Mesodermal cell (in vitro differentiated cells): ENCODE measurements around the gene TACC3.

Experiments
- H3K27ac ChIP-seq: 2 replicates; pipeline ENCODE4 v1.7.0; 2013; ENCODE audit warnings: mild to moderate bottlenecking, low read depth, low read length, moderate library complexity; ENCODE audit not compliant: severe bottlenecking
- H3K36me3 ChIP-seq: 2 replicates; pipeline ENCODE4 v1.7.1; 2013; ENCODE audit warnings: mild to moderate bottlenecking, low read length, moderate library complexity; ENCODE audit not compliant: control insufficient read depth, insufficient read depth
- H3K4me1 ChIP-seq: one replicate; pipeline ENCODE4 v1.7.1; 2013; ENCODE audit warnings: mild to moderate bottlenecking, low read length; ENCODE audit not compliant: insufficient read depth, control insufficient read depth, poor library complexity, severe bottlenecking
- H3K4me3 ChIP-seq: 2 replicates; pipeline ENCODE4 v1.7.0; 2013; ENCODE audit warnings: low read length, control low read depth, mild to moderate bottlenecking; ENCODE audit not compliant: insufficient read depth, poor library complexity, severe bottlenecking; ENCODE audit errors: extremely low read depth
- H3K9me3 ChIP-seq: 2 replicates; pipeline ENCODE4 v1.7.1; 2013; ENCODE audit warnings: mild to moderate bottlenecking, low read length, moderate library complexity; ENCODE audit not compliant: control insufficient read depth
- WGBS, 2 experiments: methylation state at CpG; one replicate each; pipeline ENCODE4 v1.1.5; 2013; ENCODE audit warnings: missing lambda C conversion rate in 2 of 2; ENCODE audit not compliant: insufficient coverage in 2 of 2; 5-methylcytosine and 5-hydroxymethylcytosine counted together

Gene TACC3

GRCh38 chr4:1706358-1706757 lies 15.0 kb upstream of the TACC3 start:
- 96 to 98% methylated on average over 5 to 6 of the region's 6 CpGs for WGBS, 2 experiments
- Histone ChIP-seq H3K36me3 (peaks cover 76% of the 10 kb centered on the region), H3K4me1 (peaks cover 24% of the 10 kb centered on the region), H3K27ac (no peak overlapping the region), H3K9me3 (no peaks in the 10 kb centered on the region), H3K4me3 (no peak overlapping the region)

GRCh38 chr4:1708581-1708980 lies 12.7 kb upstream of the TACC3 start:
- Histone ChIP-seq H3K9me3 (no peaks in the 10 kb centered on the region), H3K36me3 (peaks cover 56% of the 10 kb centered on the region), H3K4me3 (no peak overlapping the region), H3K4me1 (peaks cover 24% of the 10 kb centered on the region), H3K27ac (peak overlapping the region; percentile 87)
- 88% methylated on average over 1 of the region's 1 CpG; no CpG with 5 or more reads in 1 of the 2 experiments for WGBS, 2 experiments

GRCh38 chr4:1711055-1711570 lies 10.2 kb upstream of the TACC3 start:
- Histone ChIP-seq H3K4me3 (peak overlapping the region; percentile 83), H3K36me3 (peaks cover 42% of the 10 kb centered on the region), H3K9me3 (no peaks in the 10 kb centered on the region), H3K4me1 (peaks cover 24% of the 10 kb centered on the region), H3K27ac (peak overlapping the region; percentile 98)
- WGBS, 2 experiments, result 8 to 15% methylated on average over 16 to 21 of the region's 22 CpGs

- Histone ChIP-seq H3K27ac (peak overlapping the region; percentile 98), H3K9me3 (no peaks in the 10 kb centered on the region), H3K36me3 (peaks cover 42% of the 10 kb centered on the region), H3K4me1 (peaks cover 24% of the 10 kb centered on the region), H3K4me3 (peak overlapping the region; percentile 83)
- WGBS, 2 experiments, result 0% methylated on average over 48 to 66 of the region's 85 CpGs
Observed at GRCh38 chr4:1711571-1712215, 9.6 kb upstream of the TACC3 start.

- peak within 1 kb of the TSS; percentile 98 for H3K27ac ChIP-seq
- H3K9me3 ChIP-seq, result no peaks in the 10 kb centered on the region
- peaks cover 43% of the 10 kb centered on the region for H3K36me3 ChIP-seq
- WGBS, 2 experiments, result 0% methylated on average over 74 to 95 of the region's 98 CpGs
- H3K4me1 ChIP-seq, result peaks cover 24% of the 10 kb centered on the region
- peak within 1 kb of the TSS; percentile 83 for H3K4me3 ChIP-seq
Observed at GRCh38 chr4:1712216-1713002, 8.9 kb upstream of the TACC3 start, which contains the start of gene SLBP. Gene SLBP (minus strand): TSS chr4:1712319. CDS start chr4:1712188, 131 bp downstream.

GRCh38 chr4:1713003-1713851 lies 8.1 kb upstream of the TACC3 start:
- Histone ChIP-seq H3K4me3 (peak overlapping the region; percentile 83), H3K4me1 (peaks cover 22% of the 10 kb centered on the region), H3K9me3 (no peaks in the 10 kb centered on the region), H3K36me3 (peaks cover 47% of the 10 kb centered on the region), H3K27ac (peak overlapping the region; percentile 98)
- WGBS, 2 experiments, result 38 to 43% methylated on average over 33 to 35 of the region's 35 CpGs

- peaks cover 51% of the 10 kb centered on the region for H3K36me3 ChIP-seq
- 87 to 92% methylated on average over 6 of the region's 9 CpGs for WGBS, 2 experiments
Observed at GRCh38 chr4:1714303-1715001, 6.9 kb upstream of the TACC3 start.

GRCh38 chr4:1715002-1715758 lies 6.1 kb upstream of the TACC3 start:
- Histone ChIP-seq H3K9me3 (no peaks in the 10 kb centered on the region), H3K4me1 (peaks cover 11% of the 10 kb centered on the region), H3K4me3 (no peak overlapping the region), H3K27ac (no peak overlapping the region), H3K36me3 (peaks cover 44% of the 10 kb centered on the region)
- WGBS, 2 experiments, result 88 to 92% methylated on average over 12 to 14 of the region's 16 CpGs

More at GRCh38 chr4:1714303-1715001, 6.9 kb upstream of the TACC3 start:
- Histone ChIP-seq H3K9me3 (no peaks in the 10 kb centered on the region), H3K4me1 (peaks cover 11% of the 10 kb centered on the region), H3K4me3 (no peak overlapping the region), H3K27ac (no peak overlapping the region)

- Histone ChIP-seq H3K9me3 (no peaks in the 10 kb centered on the region), H3K27ac (no peak overlapping the region), H3K4me1 (peaks cover 10% of the 10 kb centered on the region), H3K36me3 (peaks cover 35% of the 10 kb centered on the region), H3K4me3 (no peak overlapping the region)
- WGBS, 2 experiments, result 94 to 99% methylated on average over 7 to 11 of the region's 15 CpGs
Observed at GRCh38 chr4:1716065-1716945, 5.0 kb upstream of the TACC3 start.
